ENCODE results near the gene IFITM2.

The IFITM2 gene

DNA sequence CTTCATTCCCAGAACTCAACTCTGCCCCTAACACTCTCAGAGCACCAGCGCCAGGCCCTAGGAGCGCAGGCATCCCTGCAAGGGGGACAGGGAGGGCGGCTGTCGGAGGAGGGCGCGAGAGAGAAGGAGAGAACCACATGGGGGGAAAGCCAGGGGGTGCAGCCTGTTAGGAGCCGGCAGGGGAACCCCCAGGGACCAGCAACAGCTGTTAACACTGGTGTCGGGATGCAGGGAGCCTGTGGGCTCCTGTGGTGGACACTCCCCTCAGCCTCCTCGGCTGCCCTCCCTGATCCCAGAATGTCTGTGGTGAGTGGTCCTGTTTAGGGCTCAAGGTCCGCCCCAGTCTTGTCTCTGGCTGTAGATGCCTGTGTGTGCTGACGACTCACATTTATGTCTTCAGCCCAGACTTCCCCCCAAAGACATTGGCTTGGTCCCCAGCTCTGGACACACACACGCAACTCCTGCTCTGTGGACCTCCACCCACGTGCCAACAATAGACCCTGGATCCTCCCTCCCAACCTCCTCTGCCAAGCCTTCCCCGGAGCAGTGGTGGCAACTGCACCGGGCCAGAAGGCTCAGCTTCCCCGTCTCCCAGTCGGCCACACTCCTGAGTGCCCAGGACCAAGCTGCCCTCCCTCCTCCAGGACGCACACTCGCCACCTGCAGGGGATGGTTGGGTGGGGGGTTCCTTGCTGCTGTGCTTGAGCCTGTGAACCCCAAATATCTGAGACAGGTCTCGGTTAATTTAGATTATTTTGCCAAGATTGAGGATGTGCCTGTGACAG, 7.5 kb upstream of the IFITM2 start:
- Histone ChIP-seq H3F3A (ENCODE audit: insufficient read depth, low read length) (no peaks in the 10 kb centered on the region), H3K9me2 (replicated peaks; ENCODE audit: insufficient read depth, low read length) (no peaks in the 10 kb centered on the region), H3K27me3 (replicated peaks; ENCODE audit: insufficient read depth, low read length) (peaks cover 54% of the 10 kb centered on the region), H3K4me1 (ENCODE audit: low read length) (no peaks in the 10 kb centered on the region), H3K4me3 (ENCODE audit: low read length) (no peak overlapping the region), H4K20me1 (ENCODE audit: insufficient read depth, low read length) (no peaks in the 10 kb centered on the region), H3K9ac (ENCODE audit: low read length) (no peak overlapping the region), H3K27ac (ENCODE audit: low read length) (no peak overlapping the region), H3K4me2 (ENCODE audit: low read depth, low read length) (no peak overlapping the region), H3K36me3 (replicated peaks; ENCODE audit: insufficient read depth, low read length) (no peaks in the 10 kb centered on the region), H2AFZ (ENCODE audit: low read length) (no peak overlapping the region), H3K79me2 (ENCODE audit: low read length) (no peaks in the 10 kb centered on the region), H3K9me3 (replicated peaks; ENCODE audit: insufficient read depth, low read length) (no peaks in the 10 kb centered on the region)
- TF ChIP-seq EZH2 (optimal IDR thresholded peaks at IDR 0.05; ENCODE audit: low read depth, low read length) (no peak), EZH2phosphoT487 (IDR thresholded peaks at IDR 0.05; ENCODE audit: low read length) (no peak)
- TF ChIP-seq, protein P1, sequence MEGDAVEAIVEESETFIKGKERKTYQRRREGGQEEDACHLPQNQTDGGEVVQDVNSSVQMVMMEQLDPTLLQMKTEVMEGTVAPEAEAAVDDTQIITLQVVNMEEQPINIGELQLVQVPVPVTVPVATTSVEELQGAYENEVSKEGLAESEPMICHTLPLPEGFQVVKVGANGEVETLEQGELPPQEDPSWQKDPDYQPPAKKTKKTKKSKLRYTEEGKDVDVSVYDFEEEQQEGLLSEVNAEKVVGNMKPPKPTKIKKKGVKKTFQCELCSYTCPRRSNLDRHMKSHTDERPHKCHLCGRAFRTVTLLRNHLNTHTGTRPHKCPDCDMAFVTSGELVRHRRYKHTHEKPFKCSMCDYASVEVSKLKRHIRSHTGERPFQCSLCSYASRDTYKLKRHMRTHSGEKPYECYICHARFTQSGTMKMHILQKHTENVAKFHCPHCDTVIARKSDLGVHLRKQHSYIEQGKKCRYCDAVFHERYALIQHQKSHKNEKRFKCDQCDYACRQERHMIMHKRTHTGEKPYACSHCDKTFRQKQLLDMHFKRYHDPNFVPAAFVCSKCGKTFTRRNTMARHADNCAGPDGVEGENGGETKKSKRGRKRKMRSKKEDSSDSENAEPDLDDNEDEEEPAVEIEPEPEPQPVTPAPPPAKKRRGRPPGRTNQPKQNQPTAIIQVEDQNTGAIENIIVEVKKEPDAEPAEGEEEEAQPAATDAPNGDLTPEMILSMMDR (IDR thresholded peaks at IDR 0.05; ENCODE audit: low read length): no peak
- no peak for DNase-seq

DNA sequence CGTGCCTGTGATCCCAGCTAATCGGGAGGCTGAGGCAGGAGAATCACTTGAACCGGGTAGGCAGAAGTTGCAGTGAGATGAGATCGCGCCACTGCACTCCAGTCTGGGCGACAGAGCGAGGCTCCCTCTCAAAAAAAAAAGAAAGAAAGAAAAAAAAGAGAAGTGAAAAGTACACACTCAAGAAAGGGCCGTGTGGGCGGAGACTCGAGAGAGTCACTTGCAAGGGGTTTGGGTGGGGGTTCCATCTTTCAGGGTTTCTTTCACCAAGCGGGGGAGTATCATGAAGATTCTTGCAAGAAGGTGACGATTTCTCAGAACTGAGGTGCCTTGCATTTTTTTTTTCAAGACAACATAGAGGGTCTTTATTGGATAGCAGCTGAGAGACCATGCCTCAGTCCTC, 4.3 kb upstream of the IFITM2 start:
- Histone ChIP-seq H3K4me1 (ENCODE audit: low read length) (no peaks in the 10 kb centered on the region), H3K27me3 (replicated peaks; ENCODE audit: insufficient read depth, low read length) (peaks cover 73% of the 10 kb centered on the region), H3F3A (ENCODE audit: insufficient read depth, low read length) (no peaks in the 10 kb centered on the region), H3K9ac (ENCODE audit: low read length) (no peak overlapping the region), H3K9me2 (replicated peaks; ENCODE audit: insufficient read depth, low read length) (no peaks in the 10 kb centered on the region), H3K36me3 (replicated peaks; ENCODE audit: insufficient read depth, low read length) (no peaks in the 10 kb centered on the region), H3K4me3 (ENCODE audit: low read length) (no peak overlapping the region), H3K9me3 (replicated peaks; ENCODE audit: insufficient read depth, low read length) (no peaks in the 10 kb centered on the region), H3K27ac (ENCODE audit: low read length) (no peak overlapping the region), H2AFZ (ENCODE audit: low read length) (no peak overlapping the region), H3K79me2 (ENCODE audit: low read length) (no peaks in the 10 kb centered on the region), H3K4me2 (ENCODE audit: low read depth, low read length) (no peak overlapping the region), H4K20me1 (ENCODE audit: insufficient read depth, low read length) (no peaks in the 10 kb centered on the region)
- TF ChIP-seq EZH2 (optimal IDR thresholded peaks at IDR 0.05; ENCODE audit: low read depth, low read length) (no peak), EZH2phosphoT487 (IDR thresholded peaks at IDR 0.05; ENCODE audit: low read length) (no peak)
- TF ChIP-seq, protein P1 (IDR thresholded peaks at IDR 0.05; ENCODE audit: low read length): no peak
- DNase-seq: no peak

DNA sequence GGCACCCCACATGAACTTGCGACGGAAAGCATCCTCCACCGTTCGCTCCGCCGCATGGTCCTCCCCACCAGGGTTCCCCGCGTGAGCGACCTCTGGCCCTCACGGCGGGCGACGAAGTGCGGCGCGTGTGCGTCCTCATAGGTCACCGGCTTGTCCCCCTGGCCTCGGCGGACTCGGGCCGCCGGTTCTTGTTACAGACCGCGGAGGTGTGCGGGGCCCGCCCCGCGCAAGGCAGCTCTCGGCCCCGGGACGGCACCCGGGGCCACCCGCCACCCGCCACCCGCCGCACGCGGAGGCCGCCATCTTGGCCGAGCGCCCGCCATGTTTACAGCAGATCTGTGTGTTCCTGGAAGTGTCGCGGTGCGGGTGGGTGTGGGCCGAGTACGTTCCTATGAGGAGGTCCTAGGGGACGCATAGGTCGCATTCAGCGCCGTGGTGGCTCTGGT, 3.5 kb upstream of the IFITM2 start:
- H3K27ac ChIP-seq (ENCODE audit: low read length): no peak overlapping the region
- no peak for DNase-seq
- no peaks in the 10 kb centered on the region for H3K79me2 ChIP-seq (ENCODE audit: low read length)
- H3K4me2 ChIP-seq (ENCODE audit: low read depth, low read length): no peak overlapping the region
- TF ChIP-seq EZH2 (optimal IDR thresholded peaks at IDR 0.05; ENCODE audit: low read depth, low read length): no peak
- no peak for TF ChIP-seq EZH2phosphoT487 (IDR thresholded peaks at IDR 0.05; ENCODE audit: low read length)
- TF ChIP-seq, protein P1 (IDR thresholded peaks at IDR 0.05; ENCODE audit: low read length): no peak
- no peak overlapping the region for H3K9ac ChIP-seq (ENCODE audit: low read length)
- no peaks in the 10 kb centered on the region for H3K9me2 ChIP-seq (replicated peaks; ENCODE audit: insufficient read depth, low read length)
- no peak overlapping the region for H2AFZ ChIP-seq (ENCODE audit: low read length)
- H3K36me3 ChIP-seq (replicated peaks; ENCODE audit: insufficient read depth, low read length): no peaks in the 10 kb centered on the region
- no peaks in the 10 kb centered on the region for H3K9me3 ChIP-seq (replicated peaks; ENCODE audit: insufficient read depth, low read length)
- no peaks in the 10 kb centered on the region for H3F3A ChIP-seq (ENCODE audit: insufficient read depth, low read length)
- H4K20me1 ChIP-seq (ENCODE audit: insufficient read depth, low read length): no peaks in the 10 kb centered on the region
- H3K27me3 ChIP-seq (replicated peaks; ENCODE audit: insufficient read depth, low read length): peaks cover 69% of the 10 kb centered on the region
- H3K4me3 ChIP-seq (ENCODE audit: low read length): no peak overlapping the region
- no peaks in the 10 kb centered on the region for H3K4me1 ChIP-seq (ENCODE audit: low read length)

Data from MM.1S (cell line).